Gastroesophageal sphincter (tissue), 3 donors: Measurements from ENCODE around the gene LENG1.

ENCODE experiments used
- CTCF ChIP-seq, 4 experiments: fragments of 200-600 bp in 2 of 4; fragments of 450-650 bp in 2 of 4; sonication (generic) in 1 of 4; IDR thresholded peaks; one replicate each; pipeline ENCODE4 v1.5.1; 2017 to 2019; ENCODE audit warnings: antibody characterized with exemption in 4 of 4, mild to moderate bottlenecking in 2 of 4, moderate library complexity in 2 of 4
- POLR2A ChIP-seq, 2 donors: fragments of 450-650 bp; IDR thresholded peaks; one replicate each; pipeline ENCODE4 v1.6.1; 2017; ENCODE audit warnings: antibody characterized with exemption in 2 of 2, mild to moderate bottlenecking in 2 of 2, moderate library complexity in 1 of 2
- POLR2AphosphoS5 ChIP-seq: sonication (generic); formaldehyde crosslinking; IDR thresholded peaks from one replicate; pipeline ENCODE4 v1.6.1; 2017; ENCODE audit warnings: antibody characterized with exemption

- TF ChIP-seq CTCF (IDR thresholded peaks at IDR 0.05) (no peak), POLR2A (IDR thresholded peaks at IDR 0.05) (no peak), POLR2AphosphoS5 (no peak)
Measured at GRCh38 chr19:54145541-54146158, 13.9 kb downstream of the LENG1 start.
